ENCODE data around the gene SELL.
"Not testable (repeated sequence)": the region's sequence is repeated elsewhere in the genome, so short reads cannot be mapped to it uniquely, and the experiment has no call there.

SELL gene

DNA sequence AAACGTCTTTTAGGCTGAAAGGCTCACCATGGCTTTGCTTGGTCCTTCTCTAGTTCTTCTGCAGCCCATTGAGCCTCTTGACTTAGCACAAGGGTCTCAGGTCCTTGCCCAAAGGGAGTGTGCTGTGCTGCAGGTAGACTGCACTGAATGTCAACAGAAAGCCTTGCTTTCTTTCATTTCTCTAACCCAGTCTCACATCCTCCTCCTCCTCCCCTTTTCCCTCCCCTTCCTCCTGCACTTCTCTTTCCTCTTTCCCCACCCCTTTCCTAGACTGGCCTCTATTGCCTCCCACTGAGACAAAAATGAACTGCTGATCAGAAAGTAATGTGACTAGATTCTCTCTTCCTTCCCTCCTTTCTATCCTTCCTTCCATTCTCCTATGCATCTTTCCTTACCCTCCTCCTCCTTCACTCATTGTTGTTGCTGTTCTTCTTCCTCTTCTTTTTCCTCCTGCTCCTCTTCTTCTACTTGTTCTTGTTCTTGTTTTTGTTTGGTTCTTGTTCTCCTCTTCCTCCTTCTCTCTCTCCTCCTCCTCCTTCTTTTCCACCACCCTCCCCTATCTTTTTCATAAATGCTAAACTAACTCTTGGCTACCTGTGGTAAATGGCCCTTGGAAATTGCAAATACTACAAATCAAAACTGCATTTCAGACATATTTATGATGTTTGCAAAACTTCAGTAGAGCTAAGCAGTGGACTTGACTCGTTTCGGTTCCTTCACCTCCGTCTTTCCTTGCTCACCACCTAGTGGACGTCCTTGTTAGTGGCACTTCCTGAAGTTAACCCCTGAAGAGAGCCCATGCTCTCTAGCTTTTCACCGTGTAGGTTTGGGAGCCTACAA, at the start of gene SELL:
Gene SELL, minus strand, starts transcription at position 152 of the 840 bp plus-strand sequence. Its CDS starts 122 bp downstream, at position 30.
- DNase-seq = peak; percentile 12

DNA sequence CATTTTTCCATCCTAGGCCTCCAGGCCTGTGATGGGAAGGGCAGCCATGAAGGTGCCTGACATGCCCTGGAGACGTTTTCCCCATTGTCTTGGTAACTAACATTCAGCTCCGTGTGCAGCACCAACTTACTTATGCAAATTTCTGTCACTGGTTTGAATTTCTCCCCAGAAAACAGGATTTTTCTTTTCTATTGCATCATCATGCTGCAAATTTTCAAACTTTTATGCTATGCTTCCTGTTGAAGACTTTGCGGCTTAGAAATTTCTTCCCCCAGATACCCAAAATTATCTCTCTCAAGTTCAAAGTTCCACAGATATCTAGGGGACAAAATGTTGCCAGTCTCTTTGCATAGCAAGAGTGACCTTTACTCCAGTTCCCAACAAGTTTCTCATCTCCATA, 47.6 kb upstream of the SELL start:
- DNase-seq = no peak

DNA sequence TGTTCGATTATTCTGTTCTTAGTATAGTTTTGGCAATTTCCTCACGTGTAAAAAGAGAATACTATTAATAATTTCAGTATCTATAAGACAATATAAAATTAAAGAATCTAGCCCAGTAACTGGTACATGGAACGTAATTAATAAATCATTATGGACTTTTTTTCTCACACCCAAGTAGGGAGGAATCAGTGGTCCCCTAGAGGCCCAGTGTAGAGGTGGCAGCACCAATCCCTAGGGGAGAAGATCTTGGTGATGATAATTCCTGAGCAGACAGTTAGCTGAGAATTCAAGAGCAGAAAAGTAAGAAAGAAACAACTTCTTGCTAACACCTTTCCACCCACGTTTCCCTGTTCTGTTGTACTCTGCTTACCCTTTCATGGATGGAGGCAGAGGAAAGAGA, 42.1 kb upstream of the SELL start:
- no peak for DNase-seq

DNA sequence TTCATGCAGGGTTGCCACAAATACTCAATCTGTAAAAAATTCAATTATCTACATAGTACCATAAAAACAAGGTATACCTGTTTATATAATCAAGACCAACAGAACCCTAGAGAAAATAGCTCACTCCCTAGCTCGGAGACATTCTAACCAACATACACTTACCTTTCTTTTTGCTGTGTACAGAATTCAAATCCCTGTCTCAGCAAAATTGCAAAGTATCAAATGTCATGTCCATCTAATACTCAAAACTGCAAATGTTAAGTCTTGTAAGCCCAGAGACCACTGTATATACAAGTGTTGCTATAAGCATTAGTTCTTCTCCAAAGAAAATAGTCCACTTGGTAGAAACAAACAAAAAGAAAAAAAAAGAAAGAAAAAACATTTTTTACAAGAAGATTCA, 38.6 kb upstream of the SELL start:
- DNase-seq = no peak

DNA sequence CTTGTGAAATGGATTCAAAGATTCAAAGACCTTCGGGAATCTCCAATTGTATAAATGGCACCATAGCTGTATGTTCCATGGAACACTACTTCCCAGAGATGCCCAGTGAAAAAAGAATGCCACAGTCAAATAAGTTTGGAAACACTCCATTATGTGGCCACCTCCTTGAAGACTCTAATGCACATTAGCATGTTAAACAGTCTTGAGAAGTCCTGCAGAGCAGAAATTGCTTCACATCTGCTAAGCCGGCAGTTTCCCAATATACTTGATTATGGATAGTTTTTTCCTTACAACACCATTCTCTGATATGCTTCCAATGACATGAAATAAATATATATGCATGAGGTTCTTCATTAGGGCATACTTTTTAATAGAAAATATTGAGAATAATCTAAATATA, 35.1 kb upstream of the SELL start:
- DNase-seq = no peak

- no peak for DNase-seq
Measured at GRCh38 chr1:169745015-169745861, 33.8 kb upstream of the SELL start.

- no peak for DNase-seq
Measured at GRCh38 chr1:169741666-169742394, 30.4 kb upstream of the SELL start.

GRCh38 chr1:169739980-169740379, 28.6 kb upstream of the SELL start:
- DNase-seq = no peak

GRCh38 chr1:169733924-169734323, 22.5 kb upstream of the SELL start, which contains the start of gene SELE:
Gene SELE (minus strand): TSS chr1:169734079. CDS start chr1:169733612, 467 bp downstream.
- DNase-seq = no peak

GRCh38 chr1:169731446-169731845, 20.0 kb upstream of the SELL start:
- no peak for DNase-seq

DNA sequence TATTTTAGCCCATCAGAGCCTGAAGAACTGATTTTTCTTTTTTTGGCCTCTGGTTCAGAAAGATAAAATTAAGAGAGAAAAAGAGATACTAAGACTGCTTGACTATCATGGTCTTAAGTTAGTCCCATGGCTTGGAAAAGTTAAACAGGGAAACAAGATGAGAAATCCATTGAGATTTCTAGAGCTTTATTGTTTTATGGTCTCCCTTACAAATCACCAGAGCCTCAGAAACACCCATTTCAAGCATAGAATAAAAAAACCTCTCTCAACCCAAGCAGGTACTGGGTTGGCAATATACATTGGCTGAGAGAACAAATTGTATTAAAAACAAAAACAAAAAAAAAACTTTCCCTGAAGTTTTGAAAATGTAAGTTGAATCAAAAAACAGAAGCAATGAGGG, 18.6 kb upstream of the SELL start:
- DNase-seq = no peak

DNA sequence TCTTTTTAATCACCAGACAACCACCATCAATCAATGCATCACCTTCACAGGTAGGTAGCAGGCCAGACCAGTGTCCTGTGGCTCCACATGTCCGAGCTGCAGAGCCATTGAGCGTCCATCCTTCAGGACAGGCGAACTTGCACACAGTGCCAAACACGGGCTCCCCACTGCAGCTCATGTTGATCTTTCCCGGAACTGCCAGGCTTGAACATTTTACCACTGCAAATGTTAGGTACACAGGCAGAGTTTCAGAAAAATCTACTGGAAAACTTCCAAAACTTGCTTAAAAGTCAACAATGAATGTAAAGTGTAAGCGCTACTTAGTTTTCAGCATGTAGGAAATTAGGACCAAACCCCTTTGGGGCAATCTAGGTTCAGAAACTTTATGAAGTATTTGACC, 15.9 kb upstream of the SELL start:
- DNase-seq = no peak

- no peak for DNase-seq
Measured at GRCh38 chr1:169726851-169727250, 15.4 kb upstream of the SELL start.

DNA sequence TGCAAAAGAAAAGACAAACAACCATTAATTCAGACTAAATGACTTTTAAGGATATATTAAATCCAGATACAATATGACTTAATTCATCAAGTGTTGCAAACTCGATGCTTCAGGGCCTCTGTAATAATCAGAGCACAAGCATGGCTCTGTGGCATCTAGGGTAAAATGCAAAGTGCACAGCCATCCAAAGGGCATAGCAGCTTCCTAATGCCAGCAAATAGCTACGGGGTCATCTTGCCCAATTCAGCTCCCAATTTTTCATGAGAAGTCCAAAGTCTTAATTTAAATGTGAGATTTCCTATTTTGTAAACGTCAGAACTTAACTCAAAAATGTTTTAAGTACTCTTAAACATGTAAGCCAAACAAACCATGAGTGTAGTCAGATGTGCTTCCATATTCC, 14.5 kb upstream of the SELL start:
- no peak for DNase-seq

DNA sequence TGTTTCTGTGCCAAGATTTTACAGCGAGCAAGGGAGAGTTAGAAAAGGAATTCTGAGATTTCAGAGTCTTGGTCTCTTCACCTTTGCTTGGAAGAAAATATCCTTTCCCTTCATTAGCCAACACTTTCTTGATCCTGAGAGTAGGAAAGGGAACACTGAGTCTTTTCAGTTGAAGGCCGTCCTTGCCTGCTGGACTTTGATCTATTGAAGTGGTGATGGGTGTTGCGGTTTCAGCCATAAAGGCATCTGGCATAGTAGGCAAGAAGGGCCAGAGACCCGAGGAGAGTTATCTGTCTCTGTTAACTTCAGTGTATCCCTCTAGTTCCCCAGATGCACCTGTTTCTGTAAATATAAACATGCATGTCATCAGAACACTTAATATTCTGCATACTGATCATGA, 12.7 kb upstream of the SELL start:
- DNase-seq = no peak

- no peak for DNase-seq
Measured at GRCh38 chr1:169723763-169724162, 12.3 kb upstream of the SELL start.

DNA sequence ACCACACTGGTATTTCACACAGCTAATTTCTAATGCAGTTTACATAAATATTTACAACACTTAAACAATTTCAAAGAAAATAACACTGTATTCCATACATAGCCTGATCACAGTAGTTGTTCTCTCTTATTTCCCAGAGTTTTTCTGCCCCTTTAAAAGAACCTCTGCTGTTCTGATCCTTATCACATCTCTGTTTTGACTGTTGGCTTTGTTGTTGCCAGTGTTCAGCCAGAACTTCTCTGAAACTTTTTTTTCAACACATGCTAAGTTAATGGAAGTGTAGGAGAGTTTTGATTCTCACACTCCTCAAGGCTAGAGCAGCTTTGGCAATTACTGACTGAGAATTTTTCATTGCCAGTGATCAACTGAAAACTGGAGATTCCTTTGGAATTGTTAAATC, 11.4 kb upstream of the SELL start:
- DNase-seq = no peak

DNA sequence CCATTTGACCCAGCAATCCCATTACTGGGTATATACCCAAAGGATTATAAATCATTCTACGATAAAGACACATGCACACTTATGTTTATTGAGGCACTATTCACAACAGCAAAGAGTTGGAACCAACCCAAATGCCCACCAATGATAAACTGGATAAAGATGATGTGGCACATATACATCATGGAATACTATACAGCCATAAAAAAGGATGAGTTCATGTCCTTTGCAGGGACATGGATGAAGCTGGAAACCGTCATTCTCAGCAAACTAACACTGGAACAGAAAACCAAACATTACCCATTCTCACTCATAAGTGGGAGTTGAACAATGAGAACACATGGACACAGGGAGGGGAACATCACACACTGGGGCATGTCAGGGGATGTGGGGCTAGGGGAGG, 3.7 kb upstream of the SELL start:
- not testable (repeated sequence) for DNase-seq

DNA sequence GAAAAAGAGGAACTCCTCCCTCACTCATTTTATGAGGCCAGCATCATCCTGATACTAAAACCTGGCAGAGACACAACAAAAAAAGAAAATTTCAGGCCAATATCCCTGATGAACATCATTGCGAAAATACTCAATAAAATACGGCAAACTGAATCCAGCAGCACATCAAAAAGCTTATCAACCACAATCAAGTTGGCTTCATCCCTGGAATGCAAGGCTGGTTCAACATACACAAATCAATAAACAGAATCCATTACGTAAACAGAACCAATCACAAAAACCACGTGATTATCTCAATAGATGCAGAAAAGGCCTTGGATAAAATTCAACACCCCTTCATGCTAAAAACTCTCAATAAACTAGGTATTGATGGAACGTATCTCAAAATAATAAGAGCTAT, 1.7 kb upstream of the SELL start:
- DNase-seq = not testable (repeated sequence)

DNA sequence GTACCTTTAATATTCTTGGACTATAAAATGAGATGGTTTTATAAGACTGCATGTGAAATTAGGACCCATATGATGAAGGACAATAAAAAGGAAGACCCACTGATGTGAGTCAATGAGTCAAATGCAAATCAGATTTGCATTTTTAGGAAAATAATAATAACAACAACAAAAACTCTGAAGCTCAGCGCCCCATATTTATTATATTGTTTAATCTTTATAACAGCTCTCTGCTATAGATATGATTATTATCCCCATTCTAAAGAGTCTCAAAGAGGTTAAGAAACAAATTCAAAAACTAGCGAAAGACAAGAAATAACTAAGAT, 850 bp upstream of the SELL start:
- no peak for DNase-seq

DNA sequence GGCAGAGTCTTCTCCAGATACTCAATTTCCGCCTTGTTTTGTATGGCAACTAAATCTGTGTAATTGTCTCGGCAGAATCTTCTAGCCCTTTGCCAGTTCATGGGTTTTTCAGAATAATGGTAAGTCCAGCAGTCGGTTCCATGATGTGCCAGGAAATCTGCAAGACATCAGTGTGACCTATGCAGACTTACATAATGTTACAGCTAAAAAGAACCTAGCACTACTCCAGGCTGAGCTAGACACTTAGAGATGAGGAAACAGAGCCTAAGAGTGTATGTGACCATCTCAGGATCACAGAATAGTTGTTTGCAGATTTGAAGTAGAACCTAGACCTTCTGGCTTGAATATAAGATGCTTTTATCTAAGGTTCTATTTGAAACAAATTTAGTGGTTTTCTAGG, 2.8 kb downstream of the SELL start:
- DNase-seq = no peak

DNA sequence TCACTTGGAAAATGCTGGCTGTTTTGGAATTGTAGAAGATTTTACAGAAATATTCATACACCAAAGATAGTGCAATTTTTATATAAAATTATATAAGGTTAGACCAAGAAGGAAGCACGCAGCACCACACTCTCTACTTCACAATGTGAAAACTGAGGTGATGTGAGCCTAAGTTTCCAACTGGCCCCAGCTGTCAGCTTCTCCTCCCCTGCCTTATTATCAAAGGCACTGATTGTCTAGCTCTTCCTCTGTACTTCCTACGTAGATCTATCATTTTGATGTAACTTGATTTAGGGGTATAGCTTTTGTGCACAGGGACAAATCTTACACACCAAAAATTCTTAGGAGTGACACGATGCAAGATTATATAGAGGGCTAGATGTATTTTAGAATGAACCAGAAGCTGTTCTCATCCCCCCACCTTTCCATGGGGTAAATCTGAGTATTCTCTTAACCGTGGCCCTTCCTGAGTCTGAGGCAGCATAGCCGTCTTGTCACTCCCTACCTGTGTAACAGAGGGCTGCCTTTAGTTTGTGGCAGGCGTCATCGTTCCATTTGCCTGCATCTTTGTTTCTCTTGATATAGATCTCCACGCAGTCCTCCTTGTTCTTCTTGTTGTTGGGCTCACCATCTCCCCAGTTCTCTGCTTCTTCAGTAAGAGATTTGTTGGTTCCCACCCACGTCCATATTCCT, 3.4 kb downstream of the SELL start:
- no peak for DNase-seq

DNA sequence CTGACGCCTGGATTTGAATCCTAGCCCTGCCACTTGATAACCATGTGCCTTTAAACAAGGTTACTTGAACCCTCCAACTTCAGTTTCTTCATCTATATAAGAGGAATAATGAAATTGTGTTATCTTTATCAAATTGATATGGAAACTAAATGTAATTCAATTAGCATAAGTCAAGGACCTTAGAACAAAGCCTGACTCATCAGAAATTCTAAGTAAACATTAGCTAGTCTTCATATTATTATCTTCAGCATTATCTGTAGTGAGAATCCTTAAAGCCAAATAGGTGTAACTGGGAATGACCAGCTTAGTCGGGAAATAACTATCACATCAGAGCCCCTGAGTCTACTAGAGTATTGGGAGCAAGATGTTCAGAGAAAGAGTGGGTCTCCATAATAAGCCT, 6.6 kb downstream of the SELL start:
- no peak for DNase-seq
